ENCODE results near the gene WDR86. TPM values are rescaled to one million over a fixed set of nuclear protein-coding genes. Genes with fewer than 3 reads are reported as not detected.
A peak's percentile ranks its signal among the peaks of the same experiment; 100 is the strongest.

WDR86 gene
- total RNA-seq, 1 donor from 2014 or later: 19.4 TPM

DNA sequence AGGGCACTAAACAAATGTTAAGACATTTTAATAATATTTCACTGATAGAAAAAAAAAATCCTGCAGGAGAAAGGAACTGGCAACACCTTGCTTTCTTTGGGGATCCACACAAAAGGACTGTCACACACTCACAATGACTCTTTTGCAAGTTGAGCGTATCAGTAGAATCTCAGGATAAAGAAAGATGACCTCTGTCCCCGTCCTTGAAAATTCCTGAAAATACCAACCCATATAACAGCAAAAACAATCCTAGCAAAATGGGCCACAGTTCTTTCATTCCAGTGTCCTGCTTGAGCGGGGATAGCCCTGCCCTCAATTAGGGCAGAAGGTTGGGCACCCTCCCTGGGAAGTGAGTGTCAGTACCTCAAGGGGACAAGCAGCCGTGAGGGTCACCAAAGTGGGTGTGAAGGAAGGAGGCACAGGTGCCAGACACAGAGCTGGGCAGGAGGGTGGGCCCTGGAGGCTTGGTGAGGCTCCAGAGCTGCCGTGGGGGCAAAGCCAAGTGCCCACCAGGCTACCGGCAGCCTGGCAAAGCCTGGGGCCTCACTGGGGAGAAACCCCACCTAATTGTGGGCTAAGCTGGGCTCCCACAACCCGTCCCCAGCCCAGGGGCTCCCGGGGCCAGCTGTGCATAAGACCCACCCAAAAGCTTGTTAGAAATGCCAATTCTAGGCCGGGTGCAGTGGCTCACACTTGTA is 2.8 kb downstream of the WDR86 start:
- Histone ChIP-seq H3K4me3 (no peak overlapping the region), H3K36me3 (no peaks in the 10 kb centered on the region), H3K4me1 (peaks cover 36% of the 10 kb centered on the region), H3K9me3 (no peaks in the 10 kb centered on the region), H3K27ac (no peak overlapping the region), H3K27me3 (no peaks in the 10 kb centered on the region)
- no peak for DNase-seq (ENCODE audit: extremely low spot score in 2 of 2)
- intact Hi-C loops (cut with DNase I): no loop called here
- no peak for TF ChIP-seq POLR2AphosphoS5 (IDR thresholded peaks at IDR 0.05; ENCODE audit: insufficient read depth in 1 of 2, low read depth in 1 of 2)
- no peak for TF ChIP-seq CTCF (IDR thresholded peaks at IDR 0.05)
- TF ChIP-seq POLR2A (IDR thresholded peaks at IDR 0.05): no peak

- DNase-seq (ENCODE audit: extremely low spot score in 2 of 2): no peak
- H3K4me1 ChIP-seq: peaks cover 36% of the 10 kb centered on the region
- intact Hi-C loops (cut with DNase I): no loop called here
- no peak overlapping the region for H3K27ac ChIP-seq
- no peaks in the 10 kb centered on the region for H3K9me3 ChIP-seq
- no peaks in the 10 kb centered on the region for H3K36me3 ChIP-seq
- no peak overlapping the region for H3K4me3 ChIP-seq
- no peak for TF ChIP-seq POLR2A (IDR thresholded peaks at IDR 0.05)
- no peak for TF ChIP-seq POLR2AphosphoS5 (IDR thresholded peaks at IDR 0.05; ENCODE audit: insufficient read depth in 1 of 2, low read depth in 1 of 2)
- TF ChIP-seq CTCF (IDR thresholded peaks at IDR 0.05): no peak
- no peaks in the 10 kb centered on the region for H3K27me3 ChIP-seq
These were observed 3.6 kb downstream of the WDR86 start for GRCh38 chr7:151406051-151406875.

GRCh38 chr7:151405588-151405987 is 4.2 kb downstream of the WDR86 start:
- H3K4me1 ChIP-seq: peaks cover 33% of the 10 kb centered on the region
- no peaks in the 10 kb centered on the region for H3K9me3 ChIP-seq
- intact Hi-C loops (cut with DNase I): no loop called here
- DNase-seq (ENCODE audit: extremely low spot score in 2 of 2): no peak
- H3K36me3 ChIP-seq: no peaks in the 10 kb centered on the region
- TF ChIP-seq POLR2A (IDR thresholded peaks at IDR 0.05) (no peak), CTCF (IDR thresholded peaks at IDR 0.05) (no peak), POLR2AphosphoS5 (IDR thresholded peaks at IDR 0.05; ENCODE audit: insufficient read depth in 1 of 2, low read depth in 1 of 2) (no peak)
- no peak overlapping the region for H3K27ac ChIP-seq
- H3K4me3 ChIP-seq: no peak overlapping the region
- no peaks in the 10 kb centered on the region for H3K27me3 ChIP-seq

- no peak for DNase-seq (ENCODE audit: extremely low spot score in 2 of 2)
These were observed 4.8 kb downstream of the WDR86 start for GRCh38 chr7:151405056-151405455.

More at GRCh38 chr7:151405056-151405455, 4.8 kb downstream of the WDR86 start:
- intact Hi-C loops (cut with DNase I): no loop called here
- H3K36me3 ChIP-seq: no peaks in the 10 kb centered on the region
- H3K9me3 ChIP-seq: no peaks in the 10 kb centered on the region
- H3K27ac ChIP-seq: peak overlapping the region; percentile 20
- H3K4me1 ChIP-seq: peaks cover 27% of the 10 kb centered on the region
- TF ChIP-seq POLR2AphosphoS5 (IDR thresholded peaks at IDR 0.05; ENCODE audit: insufficient read depth in 1 of 2, low read depth in 1 of 2) (no peak), POLR2A (IDR thresholded peaks at IDR 0.05) (no peak), CTCF (IDR thresholded peaks at IDR 0.05) (no peak)
- H3K27me3 ChIP-seq: no peaks in the 10 kb centered on the region
- H3K4me3 ChIP-seq: no peak overlapping the region

Data from vagina (tissue), 2 donors.